8988T (cell line): Measurements from ENCODE around the gene IGFBP4.

Experiments
- DNase-seq: peaks from one replicate; pipeline ENCODE4 v3.0.0; 2011

Gene IGFBP4

GRCh38 chr17:40432864-40433528, 10.3 kb upstream of the IGFBP4 start:
- no peak for DNase-seq

DNA sequence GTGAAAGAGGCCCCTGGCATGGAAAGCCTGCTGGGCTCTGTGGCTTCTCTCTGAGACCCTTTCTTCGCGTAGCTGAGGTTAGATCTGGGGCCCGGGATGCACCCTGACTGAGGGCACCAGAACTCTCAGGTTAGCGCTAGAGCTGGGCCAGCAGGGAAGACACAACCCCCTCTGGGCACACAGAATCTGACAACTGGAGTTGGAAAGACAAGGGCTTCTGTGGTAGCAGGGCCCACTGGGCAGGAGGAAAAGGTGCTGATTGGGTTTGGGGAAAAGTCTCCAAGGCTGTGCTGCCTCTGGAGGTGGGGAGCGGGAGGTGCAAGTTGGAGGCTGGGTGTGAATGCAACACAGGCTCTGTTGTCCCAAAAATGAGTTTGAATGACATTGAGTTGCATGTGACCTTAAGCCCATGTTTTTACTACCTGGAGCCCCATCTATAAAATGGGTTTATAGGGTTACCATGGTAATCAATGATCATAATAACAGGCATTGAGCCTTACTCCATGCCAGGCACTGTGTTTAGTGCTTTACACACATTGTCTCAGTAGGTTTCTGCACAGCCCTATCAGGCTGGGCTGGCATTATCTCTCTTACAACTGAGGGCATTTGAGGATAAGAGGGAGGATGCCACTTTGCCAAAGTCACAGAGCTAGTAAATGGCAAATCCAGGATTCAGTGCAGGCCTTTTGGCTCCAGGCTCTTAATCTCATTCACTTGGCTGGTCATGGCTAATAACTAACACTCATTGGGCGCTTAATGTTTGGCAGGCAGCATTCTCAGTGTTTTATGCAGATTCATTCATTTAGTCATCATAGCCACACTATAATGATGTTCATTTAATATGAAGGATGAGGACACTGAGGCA, 9.5 kb upstream of the IGFBP4 start:
- no peak for DNase-seq

DNA sequence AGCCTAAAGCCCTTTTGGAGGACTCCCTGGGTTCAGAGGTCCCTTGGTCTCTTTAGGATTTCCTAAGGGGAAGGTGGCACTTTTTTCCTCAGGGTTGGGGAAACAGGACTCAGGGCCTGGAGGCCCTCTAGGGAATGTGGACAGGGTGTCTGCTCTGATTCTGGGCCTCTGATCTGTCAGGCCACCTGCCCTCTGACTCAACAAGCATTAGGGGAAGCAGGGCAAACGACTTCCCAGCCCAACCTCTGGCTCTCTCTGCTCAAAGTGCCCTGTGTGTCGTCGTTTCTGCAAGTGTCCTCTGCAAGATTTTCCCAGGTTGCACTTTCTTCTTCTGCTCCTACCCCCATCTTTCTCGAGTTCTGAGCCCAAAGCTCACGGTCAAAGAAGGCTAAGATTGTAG, 6.6 kb upstream of the IGFBP4 start:
- DNase-seq, result no peak

- DNase-seq, result no peak
Observed at GRCh38 chr17:40437095-40437732, 6.0 kb upstream of the IGFBP4 start.

DNA sequence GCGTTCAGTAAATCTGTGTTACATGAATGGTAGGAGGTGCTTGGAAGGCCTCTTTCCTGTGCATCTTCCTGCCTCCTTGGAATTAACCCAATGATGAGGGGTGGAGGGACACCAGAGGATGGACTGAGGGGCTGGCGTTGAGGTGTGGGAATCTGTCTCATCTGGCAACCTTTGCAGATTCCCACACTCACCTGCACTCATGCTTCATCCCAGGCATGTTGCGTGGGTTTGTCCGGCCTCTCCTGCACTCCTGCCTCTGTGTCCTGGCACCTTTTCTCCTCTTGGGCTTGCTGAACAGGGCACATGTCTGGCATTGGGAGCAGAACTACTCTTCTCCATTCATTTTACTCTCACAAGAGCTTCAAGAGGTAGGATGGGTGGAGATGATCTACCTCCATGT, 3.1 kb upstream of the IGFBP4 start:
- DNase-seq, result no peak

- DNase-seq, result no peak
Observed at GRCh38 chr17:40442392-40443195, 656 bp upstream of the IGFBP4 start.

DNA sequence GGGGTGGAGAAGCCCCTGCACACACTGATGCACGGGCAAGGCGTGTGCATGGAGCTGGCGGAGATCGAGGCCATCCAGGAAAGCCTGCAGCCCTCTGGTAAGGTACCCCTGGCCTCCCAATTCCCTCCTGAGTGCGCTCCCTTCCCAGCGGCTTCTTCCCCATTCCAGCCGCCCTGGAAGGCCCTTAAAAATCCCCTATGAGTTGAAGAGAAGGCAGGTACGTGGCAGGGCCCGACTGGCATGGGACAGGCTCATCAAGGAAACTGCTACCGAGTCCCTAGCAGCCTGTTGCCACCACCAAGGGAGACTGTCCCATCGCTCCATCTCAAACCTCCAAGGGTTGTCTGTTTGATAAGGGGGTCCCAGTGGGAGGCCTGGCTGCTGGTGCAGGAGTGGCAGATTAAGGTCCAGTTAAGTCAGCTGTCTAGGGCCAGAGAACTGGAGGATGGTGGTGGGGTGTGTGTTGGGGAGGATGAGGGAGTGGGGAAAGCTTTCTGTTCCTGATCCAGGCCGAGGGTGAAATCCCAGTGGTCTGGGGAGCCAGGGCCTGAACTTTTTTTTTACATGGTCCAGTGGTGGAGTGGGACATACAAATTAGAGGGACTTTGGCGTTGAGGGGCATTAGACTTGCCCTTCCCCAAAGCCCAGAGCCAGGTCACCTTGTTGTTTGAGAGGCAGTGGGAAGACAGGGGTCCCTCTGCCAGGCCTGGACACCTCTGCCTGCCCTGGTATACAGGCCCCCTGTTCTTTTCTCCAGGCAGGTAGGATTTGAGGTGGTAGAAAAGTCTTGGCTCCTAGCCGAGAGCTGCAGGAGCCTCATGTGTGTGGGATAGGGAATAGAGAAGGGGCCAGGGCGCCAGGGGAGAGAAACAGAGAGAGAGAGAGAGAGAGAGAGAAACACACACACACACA, 994 bp downstream of the IGFBP4 start:
- DNase-seq, result no peak

DNA sequence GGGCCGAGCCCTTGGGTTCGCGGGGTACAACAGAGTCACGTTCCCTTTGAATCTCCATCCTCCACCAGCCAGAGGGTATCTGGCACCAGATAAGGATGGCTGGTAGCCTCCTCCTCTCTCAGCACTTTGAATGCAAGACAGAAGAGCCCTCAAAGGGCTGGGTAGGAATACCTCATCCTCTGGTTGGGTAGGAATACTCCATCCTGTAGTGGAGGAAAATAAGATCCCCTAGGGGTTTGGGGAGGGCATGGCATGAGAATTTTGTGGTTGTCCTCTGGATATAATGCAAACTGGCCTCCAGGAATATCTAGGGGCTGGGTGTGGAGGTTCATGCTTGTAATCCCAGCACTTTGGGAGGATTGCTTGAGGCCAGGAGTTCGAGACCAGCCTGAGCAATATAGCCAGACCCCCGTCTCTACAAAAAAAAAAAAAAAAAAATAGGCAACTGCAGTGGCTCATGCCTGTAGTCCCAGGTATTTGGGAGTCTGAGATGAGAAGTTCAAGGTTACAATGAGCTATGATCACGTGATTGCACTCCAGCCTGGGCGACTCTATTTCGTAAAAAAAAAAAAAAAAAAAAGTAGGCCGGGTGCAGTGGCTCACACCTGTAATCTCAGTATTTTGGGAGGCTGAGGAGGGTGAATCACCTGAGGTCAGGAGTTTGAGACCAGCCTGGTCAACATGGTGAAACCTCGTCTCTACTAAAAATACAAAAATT, 2.7 kb downstream of the IGFBP4 start:
- DNase-seq, result no peak

- DNase-seq, result no peak
Observed at GRCh38 chr17:40447148-40447644, 3.9 kb downstream of the IGFBP4 start.

DNA sequence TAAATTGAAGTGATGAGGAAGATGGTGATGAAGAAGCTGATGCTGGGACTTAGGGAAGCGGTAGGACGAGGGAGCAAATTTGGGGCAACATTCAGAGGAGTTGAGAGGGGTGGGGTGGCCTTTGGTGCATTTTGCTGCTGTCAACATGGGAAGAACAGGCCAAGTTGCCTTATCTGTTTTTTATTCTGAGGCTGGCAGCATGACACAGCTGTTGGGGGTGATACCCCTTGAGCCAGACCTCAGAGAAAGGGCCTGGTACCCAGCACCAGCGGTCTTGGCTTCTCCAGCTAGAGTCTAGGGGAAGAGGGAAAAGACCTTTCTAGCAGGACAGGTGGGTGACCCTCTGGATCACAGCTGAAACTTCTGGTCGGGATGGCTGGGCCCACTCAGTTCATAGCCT, 4.6 kb downstream of the IGFBP4 start:
- DNase-seq, result no peak

DNA sequence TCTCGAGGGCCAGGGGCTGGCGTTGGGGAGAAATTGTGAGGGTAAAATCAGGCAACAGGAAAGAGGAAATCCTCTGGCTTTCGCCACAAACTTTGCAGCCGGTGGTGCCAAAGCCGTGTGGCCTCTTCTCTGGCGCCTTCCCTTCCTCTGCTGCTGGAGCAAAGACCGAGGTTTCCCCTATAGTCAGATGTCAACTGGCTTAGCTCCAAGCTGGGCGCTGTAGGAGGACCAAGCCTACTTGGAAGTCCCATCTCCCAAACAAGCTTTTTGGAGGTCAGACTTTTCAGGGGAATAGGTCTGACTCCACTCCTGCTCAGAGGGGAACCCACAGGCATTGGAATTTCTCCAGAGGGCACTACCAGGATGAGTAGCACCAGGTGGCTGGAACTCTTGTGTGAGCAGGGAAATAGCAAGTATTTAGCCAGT, 5.0 kb downstream of the IGFBP4 start:
- DNase-seq, result no peak

DNA sequence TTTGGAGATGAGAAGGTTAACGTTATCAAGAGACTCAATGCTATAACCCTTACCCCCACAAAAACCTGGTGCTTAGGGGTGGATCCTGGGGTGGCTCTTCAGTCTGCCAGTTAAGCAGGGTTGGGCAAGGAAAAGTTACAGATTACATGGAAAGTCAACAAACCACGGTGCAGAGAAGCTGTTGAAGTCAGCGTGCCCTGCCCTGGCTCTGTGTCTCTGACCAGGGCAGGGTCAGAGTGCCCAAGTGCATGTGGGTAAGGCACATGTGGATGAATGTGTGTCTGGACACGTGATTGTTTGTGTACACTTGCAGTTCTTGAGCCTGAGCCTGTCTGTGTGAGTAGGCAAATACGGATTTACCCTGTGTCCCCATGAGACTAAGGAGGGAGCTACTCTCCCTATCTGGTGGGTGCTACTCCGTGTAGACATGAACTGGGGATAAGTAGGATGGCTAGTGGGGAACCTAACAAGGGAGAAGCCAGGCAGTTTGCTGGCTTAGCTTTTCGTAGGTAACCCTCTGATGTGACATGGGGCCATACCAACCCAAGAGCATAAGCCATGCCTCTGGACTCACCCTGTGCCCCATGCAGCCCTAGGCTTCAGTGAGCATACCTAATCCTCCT, 5.5 kb downstream of the IGFBP4 start:
- no peak for DNase-seq

DNA sequence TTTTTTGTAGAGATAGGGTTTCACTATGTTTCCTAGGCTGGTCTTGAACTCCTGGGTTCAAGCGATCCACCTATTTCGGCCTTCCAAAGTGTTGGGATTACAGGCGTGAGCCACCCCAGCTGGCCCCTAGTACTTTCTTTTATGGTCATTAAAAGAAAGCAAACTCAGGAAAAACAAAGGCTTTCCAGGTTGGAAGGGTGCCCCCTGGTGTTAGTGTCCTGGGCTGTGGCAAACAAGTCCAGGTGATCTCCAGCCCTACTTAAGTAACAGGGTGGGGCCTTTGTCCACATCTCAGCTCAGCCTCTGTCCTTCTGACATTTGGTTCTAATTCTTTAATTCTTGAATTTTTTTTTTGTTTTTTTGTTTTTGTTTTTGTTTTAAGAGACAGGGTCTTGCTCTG, 6.9 kb downstream of the IGFBP4 start:
- DNase-seq, result peak; percentile 46

DNA sequence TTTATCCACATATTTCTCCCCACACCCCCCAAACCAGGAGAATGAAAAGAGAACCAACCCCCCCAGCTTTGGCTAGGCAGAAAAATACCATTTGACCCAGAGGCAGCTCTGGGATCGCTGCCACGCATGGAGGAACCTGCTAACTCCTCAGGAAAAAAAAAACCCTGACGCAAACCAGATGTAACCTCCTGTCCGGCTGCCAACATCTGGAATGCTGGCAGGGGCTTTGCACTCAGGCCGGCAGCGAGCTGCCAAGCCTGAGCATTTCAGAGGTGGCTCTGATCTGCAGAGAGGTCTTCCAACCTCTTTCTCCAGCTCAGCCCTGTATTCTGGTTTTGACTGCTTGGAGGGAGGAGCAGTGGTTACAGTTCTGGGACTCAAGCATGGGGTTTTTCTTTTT, 8.2 kb downstream of the IGFBP4 start:
- no peak for DNase-seq

GRCh38 chr17:40452216-40452787, 9.1 kb downstream of the IGFBP4 start:
- no peak for DNase-seq

DNA sequence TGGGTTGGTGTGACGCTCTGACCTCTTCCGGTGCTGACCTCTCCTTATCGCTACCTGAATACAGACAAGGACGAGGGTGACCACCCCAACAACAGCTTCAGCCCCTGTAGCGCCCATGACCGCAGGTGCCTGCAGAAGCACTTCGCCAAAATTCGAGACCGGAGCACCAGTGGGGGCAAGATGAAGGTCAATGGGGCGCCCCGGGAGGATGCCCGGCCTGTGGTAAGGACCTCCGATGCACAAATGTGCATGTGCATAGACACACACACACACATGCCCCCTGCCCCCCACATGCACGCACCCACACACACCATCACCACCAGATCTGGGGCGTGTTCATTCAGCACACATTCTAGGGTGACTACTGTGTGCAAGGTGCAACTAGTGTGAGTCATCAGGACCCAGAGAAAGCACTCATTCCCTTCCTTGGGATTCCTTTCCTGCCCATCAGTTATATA, 9.7 kb downstream of the IGFBP4 start:
- DNase-seq, result no peak

DNA sequence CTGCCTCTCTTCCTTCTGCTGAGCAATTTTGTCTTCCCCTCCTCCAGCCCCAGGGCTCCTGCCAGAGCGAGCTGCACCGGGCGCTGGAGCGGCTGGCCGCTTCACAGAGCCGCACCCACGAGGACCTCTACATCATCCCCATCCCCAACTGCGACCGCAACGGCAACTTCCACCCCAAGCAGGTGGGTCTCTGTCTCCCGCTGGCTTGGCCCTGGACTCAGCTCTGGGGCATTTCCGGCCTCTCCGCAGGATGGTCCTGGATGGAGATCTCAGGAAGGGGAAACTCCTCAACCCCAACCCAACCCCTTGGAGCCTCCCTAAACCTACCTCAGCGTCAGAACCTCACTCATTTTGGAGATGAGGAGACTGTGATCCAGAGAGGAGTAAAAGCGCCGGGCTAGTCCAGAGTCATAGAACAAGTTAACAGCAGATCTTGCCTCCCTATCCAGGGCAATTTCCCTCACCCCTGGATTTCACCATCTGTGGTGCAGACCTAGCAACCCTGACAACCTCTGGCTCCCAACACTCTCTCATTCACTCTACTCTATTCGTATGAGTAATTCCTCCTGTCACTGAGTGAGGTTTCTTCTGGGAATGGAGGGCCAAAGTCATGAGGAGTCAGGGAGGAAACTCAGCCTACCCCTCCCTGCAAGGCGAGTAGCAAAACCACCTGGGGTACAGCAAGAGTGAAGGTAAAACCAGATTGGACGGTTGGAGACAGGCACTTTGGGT, 10.8 kb downstream of the IGFBP4 start:
- no peak for DNase-seq

DNA sequence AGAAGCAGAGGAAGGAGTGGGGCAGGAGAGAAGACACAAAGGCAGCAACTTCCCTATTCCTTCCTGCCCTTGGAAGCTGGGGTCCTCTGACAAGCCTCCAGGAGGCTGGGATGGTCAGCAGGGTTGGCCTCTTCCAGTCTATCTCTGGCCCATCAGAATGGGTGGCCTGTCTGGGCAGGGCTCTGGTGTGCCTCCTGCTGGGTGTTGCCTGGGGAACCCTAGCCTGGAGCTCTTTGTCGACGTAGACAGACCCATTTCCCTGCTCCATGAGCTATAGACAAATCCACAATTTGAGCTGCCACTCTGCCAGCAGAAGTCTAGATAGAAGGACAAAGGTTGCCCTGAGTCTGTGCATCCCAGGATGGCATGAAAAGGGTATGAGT, 11.4 kb downstream of the IGFBP4 start:
- DNase-seq, result no peak

DNA sequence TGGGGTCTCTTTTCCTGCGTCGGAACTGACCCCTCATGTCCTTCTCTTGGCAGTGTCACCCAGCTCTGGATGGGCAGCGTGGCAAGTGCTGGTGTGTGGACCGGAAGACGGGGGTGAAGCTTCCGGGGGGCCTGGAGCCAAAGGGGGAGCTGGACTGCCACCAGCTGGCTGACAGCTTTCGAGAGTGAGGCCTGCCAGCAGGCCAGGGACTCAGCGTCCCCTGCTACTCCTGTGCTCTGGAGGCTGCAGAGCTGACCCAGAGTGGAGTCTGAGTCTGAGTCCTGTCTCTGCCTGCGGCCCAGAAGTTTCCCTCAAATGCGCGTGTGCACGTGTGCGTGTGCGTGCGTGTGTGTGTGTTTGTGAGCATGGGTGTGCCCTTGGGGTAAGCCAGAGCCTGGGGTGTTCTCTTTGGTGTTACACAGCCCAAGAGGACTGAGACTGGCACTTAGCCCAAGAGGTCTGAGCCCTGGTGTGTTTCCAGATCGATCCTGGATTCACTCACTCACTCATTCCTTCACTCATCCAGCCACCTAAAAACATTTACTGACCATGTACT, 13.2 kb downstream of the IGFBP4 start:
- DNase-seq, result no peak
